IMR-90 (cell line): ENCODE results near the gene FBXW7. TPM values are rescaled to one million over a fixed set of nuclear protein-coding genes. Genes with fewer than 3 reads are reported as not detected.

ENCODE experiments used
- ATAC-seq: fragments of 200-7000 bp; cut with Tn5 transposase; 2 replicates; pipeline ENCODE4 v1.9.1; 2020; ENCODE audit warnings: low read depth, mild to moderate bottlenecking, moderate library complexity
- BruUV-seq: library from RNA; stranded (reverse); fragments of 400-500 nt; replicated peaks from 2 replicates; lab custom pipeline; 2021; lab: Mats Ljungman, UMichigan
- CTCF ChIA-PET: fragments of 300-600 bp; formaldehyde crosslinking; extraction: SDS; loops from one replicate; lab custom pipeline; 2021; ENCODE audit warnings: antibody characterized with exemption; lab: Yijun Ruan, JAX
- POLR2A ChIA-PET: fragments of 300-600 bp; sonication (Branson Sonifier 250); formaldehyde crosslinking; loops from one replicate; lab custom pipeline; 2022; ENCODE audit warnings: antibody characterized with exemption; ENCODE audit not compliant: unreplicated experiment; lab: Charles Lee
- DNase-seq: peaks from one replicate; pipeline ENCODE4 v3.0.0; 2013
- H2AFZ ChIP-seq: replicated peaks from 2 replicates; pipeline ENCODE3; 2013; ENCODE audit warnings: low read length, mild to moderate bottlenecking; ENCODE audit not compliant: poor library complexity
- H2AK5ac ChIP-seq: 2 replicates; pipeline ENCODE4 v1.6.1; 2013; ENCODE audit warnings: low read depth, low read length, inconsistent platforms
- H2AK9ac ChIP-seq: replicated peaks from 2 replicates; pipeline ENCODE3; 2013; ENCODE audit warnings: mild to moderate bottlenecking, low read depth, low read length, moderate library complexity; ENCODE audit not compliant: poor library complexity
- H2BK120ac ChIP-seq: 2 replicates; pipeline ENCODE4 v1.6.1; 2013; ENCODE audit warnings: low read depth, low read length, inconsistent platforms
- H2BK15ac ChIP-seq: 3 replicates; pipeline ENCODE4 v1.6.1; 2013; ENCODE audit warnings: low read depth, low read length, inconsistent platforms
- H2BK20ac ChIP-seq: 2 replicates; pipeline ENCODE4 v1.6.1; 2013; ENCODE audit warnings: low read depth, mild to moderate bottlenecking, inconsistent platforms, low read length, moderate library complexity
- H2BK5ac ChIP-seq: 2 replicates; pipeline ENCODE4 v1.6.1; 2013; ENCODE audit warnings: mild to moderate bottlenecking, low read depth, low read length, inconsistent platforms; ENCODE audit not compliant: poor library complexity, severe bottlenecking
- H3K14ac ChIP-seq: replicated peaks from 2 replicates; pipeline ENCODE4 v1.6.1; 2013; ENCODE audit warnings: low read depth, low read length, inconsistent platforms
- H3K18ac ChIP-seq: 2 replicates; pipeline ENCODE4 v1.6.1; 2013; ENCODE audit warnings: low read depth, low read length, control low read depth
- H3K23ac ChIP-seq: 2 replicates; pipeline ENCODE4 v1.6.1; 2013; ENCODE audit warnings: low read depth, low read length, inconsistent platforms
- H3K27ac ChIP-seq: 2 replicates; pipeline ENCODE4 v1.5.1; 2013; ENCODE audit warnings: mild to moderate bottlenecking, control low read depth, low read length; ENCODE audit not compliant: insufficient read depth
- H3K27me3 ChIP-seq: 2 replicates; pipeline ENCODE4 v1.6.1; 2013; ENCODE audit warnings: low read length; ENCODE audit not compliant: control insufficient read depth, insufficient read depth
- H3K36me3 ChIP-seq: 2 replicates; pipeline ENCODE4 v1.6.1; 2013; ENCODE audit warnings: low read length, mixed read lengths; ENCODE audit not compliant: control insufficient read depth, insufficient read depth
- H3K4ac ChIP-seq: 2 replicates; pipeline ENCODE4 v1.6.1; 2013; ENCODE audit warnings: low read depth, low read length, inconsistent platforms
- H3K4me1 ChIP-seq: 2 replicates; pipeline ENCODE4 v1.6.1; 2013; ENCODE audit warnings: low read length, mixed read lengths; ENCODE audit not compliant: control insufficient read depth, insufficient read depth
- H3K4me2 ChIP-seq: 2 replicates; pipeline ENCODE4 v1.6.1; 2013; ENCODE audit warnings: low read depth, mild to moderate bottlenecking, control low read depth, low read length, moderate library complexity
- H3K4me3 ChIP-seq: 2 replicates; pipeline ENCODE4 v1.5.1; 2013; ENCODE audit warnings: low read depth, mild to moderate bottlenecking, control low read depth, low read length, moderate library complexity; ENCODE audit not compliant: insufficient read depth
- H3K56ac ChIP-seq: 2 replicates; pipeline ENCODE4 v1.6.1; 2013; ENCODE audit warnings: low read length, inconsistent platforms; ENCODE audit not compliant: insufficient read depth; ENCODE audit errors: extremely low read depth
- H3K79me1 ChIP-seq, 2 experiments: 2 replicates each; pipeline ENCODE4 v1.6.1; 2013; ENCODE audit warnings: low read length in 2 of 2, inconsistent platforms in 1 of 2, low read depth in 1 of 2
- H3K9ac ChIP-seq: 2 replicates; pipeline ENCODE4 v1.6.1; 2013; ENCODE audit warnings: low read depth, low read length, control low read depth
- H3K9me1 ChIP-seq: 2 replicates; pipeline ENCODE4 v1.6.1; 2013; ENCODE audit warnings: low read length, inconsistent platforms; ENCODE audit not compliant: insufficient read depth
- H3K9me3 ChIP-seq: 2 replicates; pipeline ENCODE4 v1.6.1; 2013; ENCODE audit warnings: low read length; ENCODE audit not compliant: control insufficient read depth, insufficient read depth
- H4K20me1 ChIP-seq: 2 replicates; pipeline ENCODE4 v1.6.1; 2013; ENCODE audit warnings: low read length, inconsistent platforms; ENCODE audit not compliant: insufficient read depth
- H4K5ac ChIP-seq: 2 replicates; pipeline ENCODE4 v1.6.1; 2013; ENCODE audit warnings: mild to moderate bottlenecking, low read depth, low read length, control low read depth
- H4K8ac ChIP-seq, 2 experiments: 2 replicates each; pipeline ENCODE4 v1.6.1; 2013; ENCODE audit warnings: low read depth in 2 of 2, low read length in 2 of 2, control low read depth in 1 of 2, inconsistent platforms in 1 of 2
- H4K91ac ChIP-seq: 2 replicates; pipeline ENCODE4 v1.6.1; 2013; ENCODE audit warnings: low read depth, low read length, inconsistent platforms; ENCODE audit not compliant: insufficient read depth
- MAZ ChIP-seq: IDR thresholded peaks from 2 replicates; pipeline ENCODE4 v1.6.1; 2012; ENCODE audit warnings: low read depth, mild to moderate bottlenecking, low read length, improper control_type of control experiment, moderate library complexity, borderline replicate concordance
- USF2 ChIP-seq: fragments of 150-350 bp; IDR thresholded peaks from 2 replicates; pipeline ENCODE4 v1.6.1; 2017; ENCODE audit warnings: mild to moderate bottlenecking, antibody characterized with exemption, low read length, low read depth
- WGBS, 2 experiments: methylation state at CpG; one replicate each; pipeline versions ENCODE4 v1.1.5 to v1.1.7; 2013; ENCODE audit warnings: missing lambda C conversion rate in 2 of 2; ENCODE audit not compliant: insufficient read length in 1 of 2; ENCODE audit errors: extremely low coverage in 2 of 2; 5-methylcytosine and 5-hydroxymethylcytosine counted together
- dilution Hi-C: fragments of 300-500 bp; cut with HindIII; formaldehyde crosslinking; loops from one replicate; pipeline ENCODE4 v1.14.3; 2018; ENCODE audit warnings: low sequenced_read_pairs; ENCODE audit not compliant: unreplicated experiment
- in situ Hi-C: fragments of 300-500 bp; cut with MboI; formaldehyde crosslinking; loops from 3 replicates; pipeline ENCODE4 v1.14.3; 2019; ENCODE audit warnings: low sequenced_read_pairs, inconsistent platforms, mixed read lengths
- intact Hi-C: fragments of 100-400 bp; cut with micrococcal nuclease; formaldehyde crosslinking; loops from 2 replicates; pipeline ENCODE4 v1.10.0; 2022
- polyA plus RNA-seq, 3 experiments: library from polyadenylated mRNA; depleted of rRNA; stranded (reverse); fragments of >200 nt; gene quantifications; 2 replicates each; pipeline ENCODE4 v1.2.3, GENCODE V29; 2012; ENCODE audit warnings: low replicate concordance in 1 of 3
- total RNA-seq: library from RNA; depleted of rRNA; stranded (reverse); fragments of >200 nt; gene quantifications from 2 replicates; pipeline ENCODE4 v1.2.3, GENCODE V29; 2012

Gene FBXW7
- total and polyA plus RNA-seq, 2 of the 4 experiments (the other 2 are of a cell fraction): 7.2 to 27.4 TPM

GRCh38 chr4:152523731-152524130 is 12.2 kb downstream of the FBXW7 start:
- ChIA-PET POLR2A (no interaction called here), CTCF (interaction anchor here (1.0 kb wide), 1 partner anchor 10 kb away, joined by 3 read pairs; no protein-coding TSS in a partner anchor)
- H3K27ac ChIP-seq: no peak overlapping the region
- no peak overlapping the region for H4K5ac ChIP-seq
- H3K9me1 ChIP-seq: no peaks in the 10 kb centered on the region
- H3K27me3 ChIP-seq: no peaks in the 10 kb centered on the region
- H2AFZ ChIP-seq: no peak overlapping the region
- no peak overlapping the region for H3K4me2 ChIP-seq
- BruUV-seq: no TSS peak
- intact Hi-C loops: no loop called here
- no peaks in the 10 kb centered on the region for H3K9me3 ChIP-seq
- in situ Hi-C loops: no loop called here
- H2BK5ac ChIP-seq: no peak overlapping the region
- no peak overlapping the region for H3K18ac ChIP-seq
- peaks cover 22 to 30% of the 10 kb centered on the region in 2 experiments for H3K79me1 ChIP-seq
- WGBS, 2 experiments: no CpG with 5 or more reads among the region's 1 CpG
- no peak overlapping the region for H4K91ac ChIP-seq
- no peak overlapping the region for H2BK120ac ChIP-seq
- H3K4ac ChIP-seq: no peak overlapping the region
- no peak overlapping the region for H2AK5ac ChIP-seq
- no peak overlapping the region for H3K56ac ChIP-seq
- no peak overlapping the region for H3K23ac ChIP-seq
- no peak overlapping the region for H3K14ac ChIP-seq
- no peaks in the 10 kb centered on the region for H3K36me3 ChIP-seq
- no peak overlapping the region for H2BK15ac ChIP-seq
- dilution Hi-C loops: no loop called here
- H2BK20ac ChIP-seq: no peak overlapping the region
- peaks cover 6% of the 10 kb centered on the region; the same call in 1 of the 2 replicates for H4K20me1 ChIP-seq
- H2AK9ac ChIP-seq: no peak overlapping the region
- no peak overlapping the region for H3K9ac ChIP-seq
- no peak for TF ChIP-seq MAZ
- no peak for TF ChIP-seq USF2
- DNase-seq: no peak
- no peak overlapping the region for H4K8ac ChIP-seq
- H3K4me1 ChIP-seq: no peaks in the 10 kb centered on the region
- no peak overlapping the region for H3K4me3 ChIP-seq
- ATAC-seq: no peak
